H1 (cell line): ENCODE results near the gene SSRP1.

Source experiments
- EP300 ChIP-seq, 2 experiments: IDR thresholded peaks; 1 replicate in 1 of 2; 2 replicates in 1 of 2; pipeline ENCODE4 v1.6.1; 2011 to 2012; ENCODE audit warnings: low read depth in 2 of 2, low read length in 2 of 2, mild to moderate bottlenecking in 2 of 2, borderline replicate concordance in 1 of 2, inconsistent platforms in 1 of 2, moderate library complexity in 1 of 2
- EZH2 ChIP-seq: fragments of 200-600 bp; sonication (generic); IDR thresholded peaks from 2 replicates; pipeline ENCODE4 v1.7.1; 2012; ENCODE audit warnings: low read depth, mild to moderate bottlenecking, moderate library complexity, low read length, inconsistent platforms; ENCODE audit not compliant: severe bottlenecking
- MAFK ChIP-seq: IDR thresholded peaks from 2 replicates; pipeline ENCODE4 v1.6.1; 2012; ENCODE audit warnings: low read depth, mild to moderate bottlenecking, improper control_type of control experiment, low read length
- RFX5 ChIP-seq: IDR thresholded peaks from 2 replicates; pipeline ENCODE4 v1.6.1; 2011; ENCODE audit warnings: low read depth, low read length, improper control_type of control experiment, borderline replicate concordance
- SP2 ChIP-seq: IDR thresholded peaks from 2 replicates; pipeline ENCODE4 v1.6.1; 2012; ENCODE audit warnings: mild to moderate bottlenecking, low read length, inconsistent platforms
- YY1 ChIP-seq: IDR thresholded peaks from 2 replicates; pipeline ENCODE4 v1.6.1; 2011; ENCODE audit warnings: low read depth, mild to moderate bottlenecking, low read length
- TF ChIP-seq, protein P1 (sequence below), 3 experiments: IDR thresholded peaks; 1 replicate in 2 of 3; 2 replicates in 1 of 3; pipeline versions ENCODE4 v1.5.1 to v1.6.1; 2011; ENCODE audit warnings: low read length in 3 of 3, mild to moderate bottlenecking in 3 of 3, inconsistent platforms in 2 of 3, low read depth in 1 of 3, moderate library complexity in 1 of 3; ENCODE audit not compliant: insufficient read depth in 1 of 3; ENCODE audit errors: control extremely low read depth in 1 of 3

- TF ChIP-seq SP2 (no peak), EP300 (IDR thresholded peaks at IDR 0.05; ENCODE audit: borderline replicate concordance in 1 of 2, low read depth in 2 of 2, low read length in 2 of 2) (no peak), EZH2 (no peak), MAFK (no peak), YY1 (no peak), RFX5 (no peak)
- TF ChIP-seq, protein P1, sequence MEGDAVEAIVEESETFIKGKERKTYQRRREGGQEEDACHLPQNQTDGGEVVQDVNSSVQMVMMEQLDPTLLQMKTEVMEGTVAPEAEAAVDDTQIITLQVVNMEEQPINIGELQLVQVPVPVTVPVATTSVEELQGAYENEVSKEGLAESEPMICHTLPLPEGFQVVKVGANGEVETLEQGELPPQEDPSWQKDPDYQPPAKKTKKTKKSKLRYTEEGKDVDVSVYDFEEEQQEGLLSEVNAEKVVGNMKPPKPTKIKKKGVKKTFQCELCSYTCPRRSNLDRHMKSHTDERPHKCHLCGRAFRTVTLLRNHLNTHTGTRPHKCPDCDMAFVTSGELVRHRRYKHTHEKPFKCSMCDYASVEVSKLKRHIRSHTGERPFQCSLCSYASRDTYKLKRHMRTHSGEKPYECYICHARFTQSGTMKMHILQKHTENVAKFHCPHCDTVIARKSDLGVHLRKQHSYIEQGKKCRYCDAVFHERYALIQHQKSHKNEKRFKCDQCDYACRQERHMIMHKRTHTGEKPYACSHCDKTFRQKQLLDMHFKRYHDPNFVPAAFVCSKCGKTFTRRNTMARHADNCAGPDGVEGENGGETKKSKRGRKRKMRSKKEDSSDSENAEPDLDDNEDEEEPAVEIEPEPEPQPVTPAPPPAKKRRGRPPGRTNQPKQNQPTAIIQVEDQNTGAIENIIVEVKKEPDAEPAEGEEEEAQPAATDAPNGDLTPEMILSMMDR (IDR thresholded peaks at IDR 0.05; ENCODE audit: control extremely low read depth in 1 of 3, insufficient read depth in 1 of 3, low read depth in 1 of 3, low read length in 3 of 3) = no peak
Observed at GRCh38 chr11:57276971-57277675, 58.6 kb downstream of the SSRP1 start.
